Measurements from ENCODE around the gene B3GALT5.

Gene B3GALT5

DNA sequence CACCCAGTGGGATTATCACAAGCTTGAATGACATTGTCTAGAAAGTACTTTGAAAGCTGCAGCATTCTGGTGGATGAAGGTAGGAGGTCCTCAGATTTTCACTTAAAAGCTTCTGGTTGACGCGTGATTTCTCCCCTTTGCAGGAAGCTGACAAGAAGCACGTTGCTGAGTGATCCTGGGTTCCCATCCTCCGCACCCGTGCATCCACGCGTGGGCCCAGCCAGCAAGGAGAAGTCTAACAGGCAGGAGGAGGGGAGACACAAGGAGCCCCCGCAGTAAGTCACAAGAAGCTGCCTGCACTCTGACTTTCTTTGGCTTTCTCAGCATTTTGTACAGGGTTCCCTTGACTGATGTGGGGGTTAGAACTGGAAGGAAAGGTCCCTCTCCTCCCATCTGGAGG is 7.8 kb upstream of the B3GALT5 start:
- Histone ChIP-seq H3K4me3 (ENCODE audit: low read depth, low read length) (no peak overlapping the region), H3K27me3 (ENCODE audit: insufficient read depth, low read length) (no peaks in the 10 kb centered on the region; the same call in 1 of the 2 replicates), H3K27ac (ENCODE audit: low read depth, low read length) (no peak overlapping the region), H3K36me3 (ENCODE audit: insufficient read depth, low read length) (no peaks in the 10 kb centered on the region), H3K79me2 (ENCODE audit: control insufficient read depth, insufficient read depth, low read length, unreplicated experiment) (no peaks in the 10 kb centered on the region), H2AFZ (ENCODE audit: low read length, unreplicated experiment) (no peak overlapping the region), H3K4me1 (ENCODE audit: control insufficient read depth, insufficient read depth, low read length, unreplicated experiment) (no peaks in the 10 kb centered on the region)

DNA sequence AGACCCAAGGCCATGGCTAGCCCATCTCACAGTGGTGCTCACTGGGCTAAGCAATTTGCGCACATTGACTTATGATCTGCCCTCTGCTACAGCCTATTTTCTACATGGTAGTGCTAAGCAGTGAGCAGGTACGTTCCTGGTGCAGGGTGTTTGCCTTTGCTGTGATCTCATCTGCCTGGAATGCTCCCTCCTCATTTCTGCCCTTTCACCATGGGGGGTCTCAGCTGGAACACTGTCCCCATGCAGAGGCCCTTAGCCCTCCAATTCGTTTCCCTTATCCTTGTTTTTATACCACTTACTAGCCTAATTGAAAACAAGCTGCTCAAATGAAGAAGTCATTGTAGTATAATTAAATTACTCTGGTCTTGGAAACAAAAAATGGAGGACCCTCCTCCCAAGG is 2.0 kb upstream of the B3GALT5 start:
- Histone ChIP-seq H2AFZ (ENCODE audit: low read length, unreplicated experiment) (no peak overlapping the region), H3K79me2 (ENCODE audit: control insufficient read depth, insufficient read depth, low read length, unreplicated experiment) (no peaks in the 10 kb centered on the region), H3K36me3 (ENCODE audit: insufficient read depth, low read length) (no peaks in the 10 kb centered on the region), H3K27me3 (ENCODE audit: insufficient read depth, low read length) (peaks cover 43% of the 10 kb centered on the region), H3K4me3 (ENCODE audit: low read depth, low read length) (no peak overlapping the region), H3K4me1 (ENCODE audit: control insufficient read depth, insufficient read depth, low read length, unreplicated experiment) (no peaks in the 10 kb centered on the region), H3K27ac (ENCODE audit: low read depth, low read length) (no peak overlapping the region)

DNA sequence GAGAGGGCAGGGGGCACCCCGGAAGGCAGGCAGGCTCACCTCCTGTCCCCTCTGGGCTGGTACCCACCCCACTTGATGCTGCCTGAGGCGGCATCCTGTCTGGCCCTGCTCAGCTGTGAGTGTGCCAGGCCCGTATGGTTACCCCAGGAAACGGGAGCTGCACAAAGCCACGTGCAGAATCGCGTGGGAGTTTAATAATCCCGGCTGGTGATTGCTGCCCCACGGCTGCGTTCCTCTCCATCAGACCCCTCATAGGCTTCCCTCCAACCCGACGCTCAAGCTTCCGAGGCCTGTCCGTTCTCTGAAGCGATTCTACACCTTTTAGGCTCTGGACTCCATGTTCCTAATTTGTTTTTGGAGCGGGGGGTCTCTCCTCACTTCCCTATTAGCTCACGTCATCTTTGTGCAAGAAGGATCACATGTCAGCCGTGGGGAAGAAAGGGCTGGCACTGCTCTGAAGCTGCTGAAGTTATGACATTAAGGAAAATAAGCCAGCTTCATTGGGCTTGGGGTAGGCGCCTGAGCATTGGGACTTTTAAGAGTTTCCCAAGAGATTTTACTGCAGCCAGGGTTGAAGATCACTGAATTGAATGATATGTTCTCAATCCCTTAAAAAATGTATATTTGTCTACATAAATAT is 1.1 kb upstream of the B3GALT5 start:
- no peaks in the 10 kb centered on the region for H3K36me3 ChIP-seq (ENCODE audit: insufficient read depth, low read length)
- no peaks in the 10 kb centered on the region for H3K79me2 ChIP-seq (ENCODE audit: control insufficient read depth, insufficient read depth, low read length, unreplicated experiment)
- H3K4me3 ChIP-seq (ENCODE audit: low read depth, low read length), result no peak overlapping the region
- H3K27ac ChIP-seq (ENCODE audit: low read depth, low read length), result no peak overlapping the region
- H3K27me3 ChIP-seq (ENCODE audit: insufficient read depth, low read length), result peaks cover 43% of the 10 kb centered on the region
- H2AFZ ChIP-seq (ENCODE audit: low read length, unreplicated experiment), result no peak overlapping the region
- H3K4me1 ChIP-seq (ENCODE audit: control insufficient read depth, insufficient read depth, low read length, unreplicated experiment), result no peaks in the 10 kb centered on the region

DNA sequence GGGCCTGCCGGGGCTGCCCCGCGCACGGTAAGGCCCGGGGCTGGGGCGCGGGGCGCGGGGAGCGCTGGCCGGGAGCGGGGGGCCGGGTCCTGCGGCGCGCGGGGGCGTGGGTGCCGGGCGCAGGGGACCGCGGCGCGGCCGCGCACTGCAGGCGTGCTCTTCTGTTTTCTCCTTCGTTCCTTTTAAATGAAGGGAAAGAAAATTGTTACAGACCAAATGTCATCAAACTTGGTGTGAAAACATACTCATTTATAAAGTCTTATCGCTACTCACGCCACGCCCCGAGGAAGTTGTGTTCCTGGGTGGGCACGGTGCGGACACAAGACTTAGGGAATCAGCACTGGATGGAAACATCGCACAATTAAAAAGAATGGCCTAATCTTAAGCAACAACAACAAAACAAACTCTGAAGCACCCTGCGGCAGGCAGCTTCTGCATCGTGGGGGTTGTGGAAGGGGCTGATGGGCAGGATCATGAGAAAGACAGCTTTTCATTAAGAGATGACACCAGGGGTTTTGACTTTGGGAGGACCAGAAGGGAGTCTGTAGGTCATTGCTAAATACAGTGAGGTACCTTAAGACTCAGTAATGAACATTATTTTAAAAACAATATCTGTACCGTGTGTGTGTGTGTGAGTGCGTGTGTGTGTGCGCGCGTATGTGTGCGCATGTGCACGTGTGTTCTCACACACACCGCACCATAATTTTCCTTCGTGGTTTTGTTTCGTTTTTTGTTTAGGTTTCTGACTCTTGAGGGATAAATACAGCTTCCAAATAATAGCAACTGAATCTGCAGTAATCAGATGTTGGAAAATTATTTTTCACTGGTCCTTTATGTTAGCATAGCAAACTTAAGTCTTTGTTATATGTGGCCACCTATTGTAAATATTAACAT is 548 bp downstream of the B3GALT5 start:
- no peak overlapping the region for H3K4me3 ChIP-seq (ENCODE audit: low read depth, low read length)
- no peaks in the 10 kb centered on the region for H3K79me2 ChIP-seq (ENCODE audit: control insufficient read depth, insufficient read depth, low read length, unreplicated experiment)
- H2AFZ ChIP-seq (ENCODE audit: low read length, unreplicated experiment), result no peak overlapping the region
- H3K4me1 ChIP-seq (ENCODE audit: control insufficient read depth, insufficient read depth, low read length, unreplicated experiment), result no peaks in the 10 kb centered on the region
- peaks cover 43% of the 10 kb centered on the region for H3K27me3 ChIP-seq (ENCODE audit: insufficient read depth, low read length)
- no peaks in the 10 kb centered on the region for H3K36me3 ChIP-seq (ENCODE audit: insufficient read depth, low read length)
- H3K27ac ChIP-seq (ENCODE audit: low read depth, low read length), result no peak overlapping the region

DNA sequence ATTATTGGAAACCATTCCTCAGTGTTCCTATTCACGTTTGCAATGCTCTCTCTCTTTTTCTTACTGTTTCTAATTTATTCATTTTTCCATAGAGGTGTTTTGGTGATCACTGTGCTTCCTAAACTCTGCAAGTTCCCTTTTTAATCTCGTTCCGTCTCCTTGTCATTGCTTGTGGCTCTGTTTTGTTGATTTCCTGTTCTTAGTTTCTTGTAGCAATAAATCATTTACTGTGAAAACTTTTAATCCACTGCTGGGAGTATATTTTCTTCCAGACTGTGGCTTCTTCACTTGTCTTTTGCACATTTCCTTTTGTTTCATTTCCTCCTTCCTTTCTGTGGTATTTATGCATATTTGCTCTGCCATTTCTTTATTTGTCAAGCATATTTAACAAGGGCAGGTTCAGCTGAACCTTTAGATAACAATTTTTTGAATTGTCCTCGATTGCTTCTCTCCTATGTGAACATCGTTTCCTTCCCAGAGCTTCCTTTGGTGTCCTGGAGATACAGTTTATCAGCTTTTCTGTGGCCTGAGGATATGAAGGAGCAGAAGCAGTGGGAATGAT is 3.6 kb downstream of the B3GALT5 start:
- H3K27ac ChIP-seq (ENCODE audit: low read depth, low read length), result no peak overlapping the region
- no peak overlapping the region for H3K4me3 ChIP-seq (ENCODE audit: low read depth, low read length)
- H2AFZ ChIP-seq (ENCODE audit: low read length, unreplicated experiment), result no peak overlapping the region
- H3K27me3 ChIP-seq (ENCODE audit: insufficient read depth, low read length), result peaks cover 40% of the 10 kb centered on the region
- H3K36me3 ChIP-seq (ENCODE audit: insufficient read depth, low read length), result no peaks in the 10 kb centered on the region
- H3K4me1 ChIP-seq (ENCODE audit: control insufficient read depth, insufficient read depth, low read length, unreplicated experiment), result no peaks in the 10 kb centered on the region
- no peaks in the 10 kb centered on the region for H3K79me2 ChIP-seq (ENCODE audit: control insufficient read depth, insufficient read depth, low read length, unreplicated experiment)

DNA sequence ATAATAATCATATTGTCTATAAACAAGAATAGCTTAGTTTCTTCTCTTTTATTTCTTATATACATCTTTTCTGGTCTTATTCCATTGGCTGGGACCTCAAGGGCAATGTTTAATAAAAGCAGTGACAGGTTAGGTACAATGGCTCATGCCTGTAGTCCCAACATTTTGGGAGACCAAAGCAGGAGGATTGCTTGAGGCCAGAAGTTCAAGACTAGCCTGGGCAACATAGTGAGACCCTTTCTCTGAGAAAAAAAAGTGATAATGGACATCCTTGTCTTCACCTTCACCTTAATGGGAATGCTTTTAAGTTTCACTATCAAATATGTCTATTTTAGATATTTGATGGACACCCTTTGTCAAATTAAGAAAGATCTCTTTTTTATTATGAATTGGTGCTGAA is 8.1 kb downstream of the B3GALT5 start:
- Histone ChIP-seq H2AFZ (ENCODE audit: low read length, unreplicated experiment) (no peak overlapping the region), H3K27me3 (ENCODE audit: insufficient read depth, low read length) (no peaks in the 10 kb centered on the region), H3K4me1 (ENCODE audit: control insufficient read depth, insufficient read depth, low read length, unreplicated experiment) (no peaks in the 10 kb centered on the region), H3K36me3 (ENCODE audit: insufficient read depth, low read length) (no peaks in the 10 kb centered on the region), H3K27ac (ENCODE audit: low read depth, low read length) (no peak overlapping the region), H3K4me3 (ENCODE audit: low read depth, low read length) (no peak overlapping the region), H3K79me2 (ENCODE audit: control insufficient read depth, insufficient read depth, low read length, unreplicated experiment) (no peaks in the 10 kb centered on the region)

DNA sequence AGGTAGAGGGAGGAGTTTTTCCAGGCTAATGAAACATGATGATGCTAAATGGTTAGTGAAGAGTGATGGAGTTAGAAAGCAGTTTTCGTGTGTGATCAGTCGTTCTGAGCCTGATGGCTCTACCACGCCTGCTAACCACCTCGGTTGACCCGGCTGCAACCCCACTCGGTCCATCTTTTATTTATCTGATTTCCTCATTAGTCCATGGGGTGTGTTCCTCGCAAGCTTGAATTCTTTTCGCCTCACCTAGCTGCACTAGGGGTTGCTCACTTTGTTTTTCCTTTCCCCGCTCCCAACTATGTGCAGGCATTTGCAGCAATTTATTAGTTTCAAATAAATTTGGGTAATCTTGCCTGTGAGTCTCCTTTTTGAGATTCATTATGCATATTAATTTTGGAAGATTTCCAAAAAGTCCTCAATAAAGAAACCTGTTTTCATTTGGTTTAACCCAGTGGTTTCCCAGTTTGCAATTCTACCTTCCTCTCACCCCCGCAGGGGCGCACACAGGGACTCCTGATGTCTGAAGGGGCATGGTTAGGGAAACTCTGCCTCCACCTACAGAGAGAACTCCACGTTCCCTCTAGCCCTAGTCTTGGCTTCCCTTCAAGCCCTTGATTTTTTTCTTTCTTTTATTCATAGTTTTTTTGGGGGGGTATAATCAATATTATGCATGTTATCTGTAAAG is 12.6 kb downstream of the B3GALT5 start:
- Histone ChIP-seq H2AFZ (ENCODE audit: low read length, unreplicated experiment) (no peak overlapping the region), H3K4me1 (ENCODE audit: control insufficient read depth, insufficient read depth, low read length, unreplicated experiment) (no peaks in the 10 kb centered on the region), H3K27me3 (ENCODE audit: insufficient read depth, low read length) (no peaks in the 10 kb centered on the region), H3K36me3 (ENCODE audit: insufficient read depth, low read length) (no peaks in the 10 kb centered on the region), H3K4me3 (ENCODE audit: low read depth, low read length) (no peak overlapping the region), H3K27ac (ENCODE audit: low read depth, low read length) (no peak overlapping the region), H3K79me2 (ENCODE audit: control insufficient read depth, insufficient read depth, low read length, unreplicated experiment) (no peaks in the 10 kb centered on the region)

DNA sequence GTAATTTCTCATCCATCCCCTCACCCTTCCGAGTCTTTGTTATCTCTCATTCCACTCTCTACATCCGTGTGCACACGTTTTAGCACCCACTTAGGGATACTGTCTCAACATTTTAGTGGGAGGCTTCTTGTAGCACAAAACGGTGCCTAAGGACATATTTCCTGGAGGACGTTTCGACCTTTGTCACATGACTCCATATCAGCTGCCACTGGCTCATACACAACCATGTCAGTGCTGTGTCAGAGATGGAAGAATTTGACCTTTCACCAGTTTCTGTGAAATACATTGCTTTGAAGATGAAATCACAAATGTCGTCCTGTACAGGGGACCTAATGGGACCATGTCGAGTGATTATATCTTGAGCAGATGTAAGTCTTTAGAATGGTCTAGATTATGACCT is 15.6 kb downstream of the B3GALT5 start:
- H3K4me3 ChIP-seq (ENCODE audit: low read depth, low read length), result no peak overlapping the region
- H3K79me2 ChIP-seq (ENCODE audit: control insufficient read depth, insufficient read depth, low read length, unreplicated experiment), result no peaks in the 10 kb centered on the region
- no peaks in the 10 kb centered on the region for H3K36me3 ChIP-seq (ENCODE audit: insufficient read depth, low read length)
- no peak overlapping the region for H2AFZ ChIP-seq (ENCODE audit: low read length, unreplicated experiment)
- no peak overlapping the region for H3K27ac ChIP-seq (ENCODE audit: low read depth, low read length)
- H3K27me3 ChIP-seq (ENCODE audit: insufficient read depth, low read length), result no peaks in the 10 kb centered on the region
- H3K4me1 ChIP-seq (ENCODE audit: control insufficient read depth, insufficient read depth, low read length, unreplicated experiment), result no peaks in the 10 kb centered on the region

DNA sequence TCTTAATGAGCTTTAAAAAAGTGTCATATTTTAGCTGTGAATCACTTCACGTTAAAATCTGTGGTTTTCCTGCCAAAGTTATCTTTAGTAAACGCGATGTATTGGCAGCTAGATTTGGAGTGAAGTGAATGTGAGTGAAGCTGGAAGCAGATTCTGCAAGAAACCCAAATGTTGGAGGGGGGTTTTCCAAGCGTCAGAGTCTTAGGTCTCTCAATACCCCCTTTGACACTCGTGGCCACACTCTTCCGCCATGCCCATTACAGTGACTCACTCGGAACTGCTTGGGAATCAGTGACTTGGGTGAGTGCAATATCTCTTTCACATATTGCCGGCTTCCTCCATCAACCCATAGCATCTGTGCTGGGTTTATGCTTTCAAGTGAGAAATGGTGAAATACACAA is 17.5 kb downstream of the B3GALT5 start:
- Histone ChIP-seq H3K27me3 (ENCODE audit: insufficient read depth, low read length) (no peaks in the 10 kb centered on the region), H3K4me1 (ENCODE audit: control insufficient read depth, insufficient read depth, low read length, unreplicated experiment) (no peaks in the 10 kb centered on the region), H3K36me3 (ENCODE audit: insufficient read depth, low read length) (no peaks in the 10 kb centered on the region), H3K79me2 (ENCODE audit: control insufficient read depth, insufficient read depth, low read length, unreplicated experiment) (no peaks in the 10 kb centered on the region), H3K4me3 (ENCODE audit: low read depth, low read length) (no peak overlapping the region), H3K27ac (ENCODE audit: low read depth, low read length) (no peak overlapping the region), H2AFZ (ENCODE audit: low read length, unreplicated experiment) (no peak overlapping the region)

DNA sequence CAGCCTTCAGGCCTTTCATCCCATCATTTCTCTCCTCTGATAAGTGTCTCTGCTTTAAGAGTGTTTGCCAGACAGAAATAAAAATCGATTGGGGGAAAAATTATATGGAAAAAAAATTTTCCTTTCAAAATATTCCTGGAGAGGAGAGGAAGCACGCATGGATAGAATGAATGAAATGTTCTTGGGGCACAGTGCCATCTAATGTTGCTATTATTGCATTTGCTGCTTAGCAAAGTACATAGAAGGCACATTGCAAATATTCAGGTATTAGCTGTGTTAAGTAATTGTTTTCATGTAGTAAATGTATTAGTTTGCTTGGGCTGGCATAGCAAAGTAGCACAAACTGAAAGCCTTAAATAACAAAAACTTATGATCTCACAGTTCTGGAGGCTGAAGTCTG is 18.1 kb downstream of the B3GALT5 start:
- no peak overlapping the region for H3K27ac ChIP-seq (ENCODE audit: low read depth, low read length)

More for the DNA sequence above, 18.1 kb downstream of the B3GALT5 start:
- Histone ChIP-seq H3K4me3 (ENCODE audit: low read depth, low read length) (no peak overlapping the region), H3K27me3 (ENCODE audit: insufficient read depth, low read length) (no peaks in the 10 kb centered on the region), H3K36me3 (ENCODE audit: insufficient read depth, low read length) (no peaks in the 10 kb centered on the region), H3K4me1 (ENCODE audit: control insufficient read depth, insufficient read depth, low read length, unreplicated experiment) (no peaks in the 10 kb centered on the region), H2AFZ (ENCODE audit: low read length, unreplicated experiment) (no peak overlapping the region), H3K79me2 (ENCODE audit: control insufficient read depth, insufficient read depth, low read length, unreplicated experiment) (no peaks in the 10 kb centered on the region)
